T-helper 2 cell (primary cell): Measurements from ENCODE around the gene ATP6V0E2.

Source experiments
- DNase-seq, 5 experiments: peaks; one replicate each; pipeline versions ENCODE4 v3.0.0 to v3.0.0-alpha.2; 2012 to 2022

The ATP6V0E2 gene

GRCh38 chr7:149838992-149839408 is 34.8 kb upstream of the ATP6V0E2 start:
- no peak for DNase-seq

GRCh38 chr7:149839933-149840332 is 33.8 kb upstream of the ATP6V0E2 start:
- no peak for DNase-seq

- DNase-seq = no peak
These were observed 30.2 kb upstream of the ATP6V0E2 start for GRCh38 chr7:149843566-149843965.

GRCh38 chr7:149844445-149844844 is 29.3 kb upstream of the ATP6V0E2 start:
- no peak for DNase-seq

- DNase-seq = no peak
These were observed 28.4 kb upstream of the ATP6V0E2 start for GRCh38 chr7:149845257-149845980.

DNA sequence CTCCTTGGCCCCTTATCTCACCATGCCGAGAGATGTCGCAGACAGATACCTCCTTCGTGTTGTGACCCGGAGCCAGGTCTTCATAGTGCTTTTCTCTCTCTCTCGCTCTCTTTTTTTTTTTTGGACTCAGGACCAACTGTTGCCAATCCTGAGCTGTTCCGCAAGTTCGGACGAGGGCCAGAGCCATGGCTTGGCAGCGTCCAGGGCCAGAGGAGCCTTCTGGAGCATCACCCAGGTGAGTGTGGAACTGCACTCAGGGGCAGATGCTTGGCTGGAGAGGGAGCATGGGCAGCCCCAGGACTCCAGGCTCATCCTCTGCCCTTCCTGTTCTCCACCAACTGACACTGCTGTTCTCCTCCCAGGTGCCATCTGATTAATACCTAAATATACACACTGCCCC is 27.7 kb upstream of the ATP6V0E2 start:
- DNase-seq = no peak

GRCh38 chr7:149846436-149847046 is 27.2 kb upstream of the ATP6V0E2 start:
- no peak for DNase-seq

DNA sequence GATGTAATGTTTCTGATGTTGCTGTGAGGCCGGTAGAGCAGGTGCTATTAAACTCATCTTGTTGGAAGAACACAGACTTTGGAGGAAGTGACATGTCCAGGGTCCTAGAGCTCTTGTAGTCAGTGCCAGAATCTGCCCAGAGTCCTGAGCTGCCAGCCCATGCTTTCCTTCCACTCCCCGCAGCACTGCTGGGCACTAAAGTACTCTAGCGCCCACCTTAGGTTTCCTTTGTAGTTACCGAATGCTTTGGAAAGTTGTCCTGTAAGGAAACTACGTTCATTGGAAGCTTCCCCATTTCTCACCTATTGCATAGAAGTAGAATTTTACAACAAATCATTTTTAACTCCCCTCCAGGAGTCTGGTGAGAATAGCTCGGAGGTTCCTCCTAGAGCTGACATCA is 24.6 kb upstream of the ATP6V0E2 start:
- no peak for DNase-seq

DNA sequence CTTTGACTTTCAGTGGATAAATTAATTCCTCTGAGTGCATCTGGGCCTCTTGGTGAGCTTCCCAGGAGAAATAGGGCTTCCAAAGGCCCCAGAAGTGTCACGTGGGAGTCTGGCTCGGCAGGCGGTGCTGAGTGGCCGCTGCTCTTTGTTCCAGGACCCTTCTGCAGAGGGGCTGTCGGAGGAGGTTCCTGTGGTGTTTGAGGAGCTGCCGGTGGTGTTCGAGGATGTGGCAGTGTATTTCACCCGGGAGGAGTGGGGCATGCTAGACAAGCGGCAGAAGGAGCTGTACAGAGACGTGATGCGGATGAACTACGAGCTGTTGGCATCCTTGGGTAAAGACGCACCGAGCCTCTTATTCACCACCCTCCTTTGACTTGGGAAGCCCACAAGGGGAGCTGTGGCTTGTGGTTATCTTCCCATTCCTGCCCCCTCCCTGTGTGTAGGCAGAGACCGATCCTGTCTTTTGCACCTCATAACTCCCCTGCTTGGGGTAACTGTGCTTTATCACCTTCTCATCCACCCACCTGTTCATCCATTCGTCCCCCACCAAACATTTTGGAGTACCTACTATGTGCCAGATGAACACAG is 23.7 kb upstream of the ATP6V0E2 start:
- no peak for DNase-seq

DNA sequence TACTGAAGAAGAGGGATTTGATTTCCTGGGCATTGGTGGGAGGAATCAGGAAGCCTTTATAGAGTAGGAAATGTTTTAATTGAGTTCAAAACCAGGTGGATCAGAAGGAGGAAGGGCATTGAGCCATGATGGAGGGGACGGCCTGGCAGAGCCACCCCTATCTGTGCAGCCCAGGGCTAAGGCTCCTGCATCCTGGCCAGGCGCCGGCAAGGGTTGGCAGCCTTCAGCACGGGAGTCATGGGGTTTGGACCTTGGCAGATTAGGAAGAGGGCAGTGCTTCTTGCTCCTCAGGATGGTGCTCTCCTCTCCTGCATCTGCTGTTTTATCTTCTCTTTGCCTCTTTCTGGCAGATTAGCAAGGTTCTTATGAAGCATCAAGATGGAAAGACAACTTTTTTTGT is 23.1 kb upstream of the ATP6V0E2 start:
- no peak for DNase-seq

- no peak for DNase-seq
These were observed 22.3 kb upstream of the ATP6V0E2 start for GRCh38 chr7:149851449-149851848.

- DNase-seq = no peak
These were observed 20.6 kb upstream of the ATP6V0E2 start for GRCh38 chr7:149853157-149853556.

- DNase-seq = peak in 1 of 5 experiments; percentile 43
These were observed 19.0 kb upstream of the ATP6V0E2 start for GRCh38 chr7:149854611-149855360.

GRCh38 chr7:149855361-149856305 is 18.1 kb upstream of the ATP6V0E2 start:
- no peak for DNase-seq

DNA sequence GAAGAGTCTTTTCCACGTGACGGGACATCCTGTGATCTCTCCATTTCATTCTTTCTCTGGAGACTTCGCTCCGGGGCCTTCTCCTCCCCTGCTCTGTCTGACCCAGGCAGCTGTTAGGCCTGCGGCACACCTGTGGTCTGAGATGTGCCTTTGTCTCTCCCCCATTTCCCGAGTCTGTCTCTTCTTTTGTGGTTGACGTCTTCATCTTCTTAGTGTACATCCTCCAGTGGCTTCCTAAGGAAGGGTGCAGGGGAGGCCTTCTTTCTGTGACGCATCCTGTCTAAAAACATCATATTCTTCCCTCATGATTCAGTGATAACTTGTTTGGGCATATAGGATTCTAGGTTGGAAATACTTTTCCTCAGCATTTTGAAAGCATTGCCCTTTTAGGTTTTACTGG is 17.2 kb upstream of the ATP6V0E2 start:
- DNase-seq = peak in 1 of 5 experiments; percentile 65

- no peak for DNase-seq
These were observed 14.4 kb upstream of the ATP6V0E2 start for GRCh38 chr7:149859369-149859768.

DNA sequence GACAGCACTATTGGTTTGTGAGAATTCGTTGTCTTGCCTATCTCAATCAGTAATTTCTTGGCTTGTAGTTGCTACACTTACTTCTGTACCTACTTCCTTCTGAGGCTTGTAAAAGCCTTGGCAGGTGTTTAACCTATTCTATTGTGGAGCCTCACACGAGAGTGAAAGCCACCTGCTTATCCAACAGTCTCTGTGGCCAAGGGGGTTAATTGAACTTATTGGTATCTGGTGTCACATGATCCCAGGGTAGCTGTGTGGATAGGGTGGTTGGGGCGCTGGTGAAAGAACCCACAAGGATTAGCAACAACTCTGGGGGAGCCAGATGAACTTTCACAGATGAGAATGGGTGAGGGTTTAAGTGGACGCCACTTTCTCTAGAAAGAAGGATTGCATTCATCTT is 13.9 kb upstream of the ATP6V0E2 start:
- DNase-seq = no peak

- DNase-seq = peak in 1 of 5 experiments; percentile 52
These were observed 12.7 kb upstream of the ATP6V0E2 start for GRCh38 chr7:149860821-149861727.

GRCh38 chr7:149861728-149862045 is 12.1 kb upstream of the ATP6V0E2 start:
- DNase-seq = no peak

DNA sequence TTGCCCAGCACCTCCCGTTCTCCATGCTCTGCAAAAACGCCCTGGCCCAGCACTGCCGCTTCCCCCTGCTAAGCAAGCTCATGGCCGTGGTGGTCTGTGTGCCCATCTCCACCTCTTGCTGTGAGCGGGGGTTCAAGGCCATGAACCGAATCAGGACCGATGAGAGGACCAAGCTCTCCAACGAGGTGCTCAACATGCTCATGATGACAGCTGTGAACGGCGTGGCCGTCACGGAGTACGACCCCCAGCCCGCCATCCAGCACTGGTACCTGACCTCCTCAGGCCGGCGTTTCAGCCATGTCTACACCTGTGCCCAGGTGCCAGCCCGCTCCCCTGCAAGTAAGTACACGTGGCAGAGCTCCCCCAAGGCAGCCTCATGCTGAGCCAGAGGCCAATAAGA is 11.6 kb upstream of the ATP6V0E2 start:
- DNase-seq = no peak

- no peak for DNase-seq
These were observed 10.3 kb upstream of the ATP6V0E2 start for GRCh38 chr7:149863500-149863899.
